ENCODE results near the gene SLC37A3.

GRCh38 chr7:140285938-140286337 is 112.4 kb downstream of the SLC37A3 start:
- TF ChIP-seq, protein P1, sequence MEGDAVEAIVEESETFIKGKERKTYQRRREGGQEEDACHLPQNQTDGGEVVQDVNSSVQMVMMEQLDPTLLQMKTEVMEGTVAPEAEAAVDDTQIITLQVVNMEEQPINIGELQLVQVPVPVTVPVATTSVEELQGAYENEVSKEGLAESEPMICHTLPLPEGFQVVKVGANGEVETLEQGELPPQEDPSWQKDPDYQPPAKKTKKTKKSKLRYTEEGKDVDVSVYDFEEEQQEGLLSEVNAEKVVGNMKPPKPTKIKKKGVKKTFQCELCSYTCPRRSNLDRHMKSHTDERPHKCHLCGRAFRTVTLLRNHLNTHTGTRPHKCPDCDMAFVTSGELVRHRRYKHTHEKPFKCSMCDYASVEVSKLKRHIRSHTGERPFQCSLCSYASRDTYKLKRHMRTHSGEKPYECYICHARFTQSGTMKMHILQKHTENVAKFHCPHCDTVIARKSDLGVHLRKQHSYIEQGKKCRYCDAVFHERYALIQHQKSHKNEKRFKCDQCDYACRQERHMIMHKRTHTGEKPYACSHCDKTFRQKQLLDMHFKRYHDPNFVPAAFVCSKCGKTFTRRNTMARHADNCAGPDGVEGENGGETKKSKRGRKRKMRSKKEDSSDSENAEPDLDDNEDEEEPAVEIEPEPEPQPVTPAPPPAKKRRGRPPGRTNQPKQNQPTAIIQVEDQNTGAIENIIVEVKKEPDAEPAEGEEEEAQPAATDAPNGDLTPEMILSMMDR (IDR thresholded peaks at IDR 0.05): no peak
- no peak for TF ChIP-seq POLR2A (IDR thresholded peaks at IDR 0.05)

All from heart left ventricle (tissue), 13 donors.